Stimulated activated CD4-positive, alpha-beta T cell treated with anti-CD3 and anti-CD28 coated beads, Interleukin-1b, Interleukin-23, amount 100 ng/mL, for 48 hours (primary cell): Measurements from ENCODE around the gene KRTAP2-1.
"Not testable (repeated sequence)": the region's sequence is repeated elsewhere in the genome, so short reads cannot be mapped to it uniquely, and the experiment has no call there.

Experiments used
- DNase-seq: peaks from one replicate; pipeline ENCODE4 v3.0.0-alpha.2; 2020

The KRTAP2-1 gene

GRCh38 chr17:41046735-41047465 lies at the start of gene KRTAP2-1:
Gene KRTAP2-1, minus strand, starts transcription at chr17:41047316. Its CDS starts 49 bp downstream, at chr17:41047267.
- DNase-seq: not testable (repeated sequence)

GRCh38 chr17:41096055-41096454 lies 48.9 kb upstream of the KRTAP2-1 start:
- no peak for DNase-seq

GRCh38 chr17:41088760-41089352 lies 41.7 kb upstream of the KRTAP2-1 start:
- DNase-seq: not testable (repeated sequence)

- DNase-seq: not testable (repeated sequence)
Measured at GRCh38 chr17:41084100-41084856, 37.2 kb upstream of the KRTAP2-1 start, which contains the start of gene KRTAP4-7. Gene KRTAP4-7, plus strand, starts transcription at chr17:41084150. Its CDS starts 57 bp downstream, at chr17:41084207.

- not testable (repeated sequence) for DNase-seq
Measured at GRCh38 chr17:41083427-41083826, 36.3 kb upstream of the KRTAP2-1 start.

GRCh38 chr17:41082626-41083025 lies 35.5 kb upstream of the KRTAP2-1 start:
- no peak for DNase-seq

- DNase-seq: no peak
Measured at GRCh38 chr17:41076788-41077187, 29.7 kb upstream of the KRTAP2-1 start.

- no peak for DNase-seq
Measured at GRCh38 chr17:41073676-41074075, 26.6 kb upstream of the KRTAP2-1 start.

- DNase-seq: no peak
Measured at GRCh38 chr17:41071606-41072360, 24.7 kb upstream of the KRTAP2-1 start.

- DNase-seq: no peak
Measured at GRCh38 chr17:41069031-41069430, 21.9 kb upstream of the KRTAP2-1 start.

- no peak for DNase-seq
Measured at GRCh38 chr17:41067281-41067680, 20.2 kb upstream of the KRTAP2-1 start.

GRCh38 chr17:41065829-41066624 lies 18.9 kb upstream of the KRTAP2-1 start, which contains the start of gene KRTAP2-4:
Gene KRTAP2-4, minus strand, starts transcription at chr17:41065879. Its CDS starts 34 bp downstream, at chr17:41065845.
- no peak for DNase-seq

- DNase-seq: not testable (repeated sequence)
Measured at GRCh38 chr17:41065016-41065689, 18.0 kb upstream of the KRTAP2-1 start.

GRCh38 chr17:41064301-41064700 lies 17.2 kb upstream of the KRTAP2-1 start:
- DNase-seq: no peak

- no peak for DNase-seq
Measured at GRCh38 chr17:41063449-41063848, 16.3 kb upstream of the KRTAP2-1 start.

GRCh38 chr17:41061964-41062363 lies 14.8 kb upstream of the KRTAP2-1 start:
- DNase-seq: no peak

- DNase-seq: no peak
Measured at GRCh38 chr17:41060052-41060604, 13.0 kb upstream of the KRTAP2-1 start, which contains the start of gene KRTAP2-3. Gene KRTAP2-3, minus strand, starts transcription at chr17:41060114. Its CDS starts 64 bp downstream, at chr17:41060050.

- DNase-seq: not testable (repeated sequence)
Measured at GRCh38 chr17:41059276-41060051, 12.3 kb upstream of the KRTAP2-1 start.

GRCh38 chr17:41058741-41059140 lies 11.6 kb upstream of the KRTAP2-1 start:
- no peak for DNase-seq

GRCh38 chr17:41057547-41057946 lies 10.4 kb upstream of the KRTAP2-1 start:
- DNase-seq: no peak
